HuH-7 (cell line): ENCODE data around the gene ARHGAP12.
"Not testable (repeated sequence)": the region's sequence is repeated elsewhere in the genome, so short reads cannot be mapped to it uniquely, and the experiment has no call there.

ENCODE experiments used
- DNase-seq: peaks from one replicate; pipeline ENCODE4 v3.0.0; 2011; ENCODE audit warnings: low spot score

Gene ARHGAP12

GRCh38 chr10:31768935-31769334, 159.7 kb downstream of the ARHGAP12 start:
- not testable (repeated sequence) for DNase-seq

GRCh38 chr10:31768467-31768866, 160.2 kb downstream of the ARHGAP12 start:
- no peak for DNase-seq

- DNase-seq: no peak
These were observed 163.1 kb downstream of the ARHGAP12 start for GRCh38 chr10:31765541-31765940.

- no peak for DNase-seq
These were observed 166.3 kb downstream of the ARHGAP12 start for GRCh38 chr10:31762316-31762715.

- DNase-seq: no peak
These were observed 167.5 kb downstream of the ARHGAP12 start for GRCh38 chr10:31761156-31761555.

- no peak for DNase-seq
These were observed 168.0 kb downstream of the ARHGAP12 start for GRCh38 chr10:31760674-31761081.

GRCh38 chr10:31759799-31760626, 168.6 kb downstream of the ARHGAP12 start:
- peak; percentile 97 for DNase-seq

GRCh38 chr10:31759124-31759798, 169.4 kb downstream of the ARHGAP12 start:
- peak; percentile 97 for DNase-seq

- no peak for DNase-seq
These were observed 170.1 kb downstream of the ARHGAP12 start for GRCh38 chr10:31758495-31758894.

GRCh38 chr10:31757831-31758230, 170.8 kb downstream of the ARHGAP12 start:
- DNase-seq: no peak

GRCh38 chr10:31757386-31757791, 171.2 kb downstream of the ARHGAP12 start:
- no peak for DNase-seq

GRCh38 chr10:31756729-31757110, 171.9 kb downstream of the ARHGAP12 start:
- no peak for DNase-seq

- no peak for DNase-seq
These were observed 172.4 kb downstream of the ARHGAP12 start for GRCh38 chr10:31756101-31756728.
